HG03565 (cell line): ENCODE measurements around the gene TSKS.

Source experiments
- ATAC-seq: cut with Tn5 transposase; IDR thresholded peaks from one replicate; pipeline ENCODE4 v1.9.1; 2021; ENCODE audit warnings: mild to moderate bottlenecking, moderate library complexity; ENCODE audit not compliant: unreplicated experiment

The TSKS gene, protein sequence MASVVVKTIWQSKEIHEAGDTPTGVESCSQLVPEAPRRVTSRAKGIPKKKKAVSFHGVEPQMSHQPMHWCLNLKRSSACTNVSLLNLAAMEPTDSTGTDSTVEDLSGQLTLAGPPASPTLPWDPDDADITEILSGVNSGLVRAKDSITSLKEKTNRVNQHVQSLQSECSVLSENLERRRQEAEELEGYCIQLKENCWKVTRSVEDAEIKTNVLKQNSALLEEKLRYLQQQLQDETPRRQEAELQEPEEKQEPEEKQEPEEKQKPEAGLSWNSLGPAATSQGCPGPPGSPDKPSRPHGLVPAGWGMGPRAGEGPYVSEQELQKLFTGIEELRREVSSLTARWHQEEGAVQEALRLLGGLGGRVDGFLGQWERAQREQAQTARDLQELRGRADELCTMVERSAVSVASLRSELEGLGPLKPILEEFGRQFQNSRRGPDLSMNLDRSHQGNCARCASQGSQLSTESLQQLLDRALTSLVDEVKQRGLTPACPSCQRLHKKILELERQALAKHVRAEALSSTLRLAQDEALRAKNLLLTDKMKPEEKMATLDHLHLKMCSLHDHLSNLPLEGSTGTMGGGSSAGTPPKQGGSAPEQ

DNA sequence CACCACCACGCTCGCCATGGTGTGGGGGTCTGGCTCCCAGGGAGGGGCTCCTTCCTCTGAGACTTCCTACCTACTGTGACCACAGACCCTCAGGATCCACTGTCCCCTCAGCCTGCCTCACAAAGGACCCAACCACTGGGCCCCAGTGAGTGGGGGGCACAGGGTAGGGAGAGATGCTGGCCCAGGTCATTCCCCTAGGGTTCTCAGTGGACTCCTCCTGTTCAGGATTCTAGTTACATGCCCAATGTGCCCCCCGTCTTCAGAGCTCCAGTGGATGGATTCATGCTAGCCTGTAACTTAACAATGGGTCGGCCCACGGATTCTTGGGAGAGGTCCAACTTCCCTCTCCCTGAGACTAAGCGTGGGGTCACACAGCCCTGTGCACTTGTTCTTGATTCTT, at the start of gene TSKS:
Gene TSKS (minus strand): TSS at position 77 of the 400 bp plus-strand sequence. CDS start 59 bp downstream, at position 18.
- ATAC-seq = no peak

DNA sequence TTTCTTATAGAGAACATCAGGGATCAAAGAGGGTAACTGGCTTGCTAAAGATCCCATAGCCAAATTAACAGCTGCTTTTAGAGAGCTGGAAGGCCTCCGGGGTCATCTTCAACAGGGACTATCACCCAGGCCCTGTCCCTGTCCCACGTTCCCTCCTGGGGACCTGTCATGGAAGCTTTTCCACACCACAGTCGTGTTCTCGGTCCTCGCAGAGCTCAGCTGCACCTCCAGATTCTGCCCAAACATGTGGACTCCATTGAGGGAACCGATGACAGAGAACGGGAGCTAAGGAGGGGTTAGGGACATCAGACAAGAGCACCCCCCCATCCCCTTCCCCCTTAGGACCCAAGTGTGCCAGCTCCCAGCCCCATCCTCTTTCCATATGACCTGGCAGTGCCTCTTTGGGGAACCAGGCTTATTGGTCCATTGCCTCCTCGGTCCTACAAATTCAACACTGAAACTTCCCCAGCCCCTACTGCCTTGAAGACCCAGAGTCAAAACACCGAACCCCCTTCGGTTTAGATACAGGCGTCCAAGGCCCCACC, 49.4 kb upstream of the TSKS start:
- ATAC-seq = no peak

DNA sequence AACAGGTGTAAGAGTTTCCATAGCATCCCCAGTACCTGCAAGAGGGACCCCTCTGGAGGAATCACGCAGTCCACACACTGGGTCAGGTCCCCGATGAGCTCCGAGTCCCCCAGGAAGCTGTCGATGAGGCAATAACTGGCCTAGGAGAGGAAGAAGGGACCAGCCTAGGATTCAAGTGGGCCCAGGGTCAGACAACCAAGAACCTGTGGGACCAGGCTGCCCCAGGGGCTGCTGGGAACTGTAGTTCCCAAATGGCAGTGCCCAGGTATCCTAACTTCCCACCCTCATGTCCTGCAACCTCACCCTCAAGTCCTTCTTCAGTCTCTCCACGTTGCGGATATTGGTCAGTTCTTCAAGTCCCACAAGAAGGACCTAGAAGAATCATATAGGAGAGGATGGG, 48.2 kb upstream of the TSKS start:
- ATAC-seq = no peak

DNA sequence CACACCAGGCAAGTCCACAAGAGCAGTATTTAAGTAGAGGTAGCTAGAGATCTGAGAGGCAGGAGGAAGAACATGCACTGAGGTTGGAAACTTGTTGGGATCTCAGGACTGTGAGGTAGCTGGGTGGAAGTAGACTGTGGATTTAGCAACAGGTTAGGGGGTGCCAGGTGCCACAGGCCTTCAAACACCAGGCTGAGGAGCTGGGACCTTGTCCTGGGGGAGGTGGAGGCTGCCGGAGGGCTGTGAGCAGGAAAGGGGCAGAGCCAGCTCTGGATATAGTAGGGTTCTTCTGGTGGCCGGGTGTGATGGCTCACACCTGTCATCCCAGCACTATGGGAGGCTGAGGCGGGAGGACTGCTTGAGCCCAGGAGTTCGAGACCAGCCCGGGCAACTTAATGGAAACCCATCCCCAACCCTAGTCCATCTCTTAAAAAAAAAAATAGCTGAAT, 46.9 kb upstream of the TSKS start:
- no peak for ATAC-seq

DNA sequence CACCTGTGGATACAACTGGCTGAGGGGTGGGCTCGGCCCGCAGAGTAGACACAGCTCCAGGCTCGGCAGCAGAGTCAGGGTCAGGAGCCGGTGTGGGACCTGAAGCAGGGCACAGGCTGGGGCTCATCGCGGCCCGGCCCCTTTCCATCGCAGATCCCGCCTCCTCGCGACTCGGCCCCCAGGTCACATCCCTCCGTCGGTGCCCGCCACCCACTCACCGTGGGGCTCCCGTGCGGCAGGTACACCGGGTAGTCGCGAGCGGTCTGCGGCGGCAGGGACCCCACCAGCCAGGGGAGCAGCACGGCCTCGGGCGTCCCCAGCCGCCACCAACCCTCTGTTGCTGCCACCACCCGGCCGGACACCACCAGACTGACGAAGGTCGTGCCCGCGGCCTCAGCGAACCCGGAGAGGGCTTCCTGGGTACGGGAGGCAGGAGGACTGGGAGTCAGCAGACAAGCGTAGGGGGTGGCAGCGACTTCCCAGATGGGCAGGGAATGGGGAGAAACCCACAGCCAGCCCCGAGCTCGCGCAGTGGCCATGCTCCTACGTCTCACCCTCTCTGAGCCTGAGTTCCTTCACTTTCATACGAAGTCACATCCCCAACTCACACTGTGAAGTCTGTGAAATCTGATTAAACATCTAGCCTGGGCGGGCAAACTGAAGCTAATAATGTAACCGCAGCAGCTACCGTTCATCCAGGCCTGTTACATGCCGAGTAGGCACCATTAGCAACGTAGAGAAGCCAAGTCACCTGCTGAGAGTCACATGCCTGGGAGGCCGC, 46.2 kb upstream of the TSKS start:
- no peak for ATAC-seq

DNA sequence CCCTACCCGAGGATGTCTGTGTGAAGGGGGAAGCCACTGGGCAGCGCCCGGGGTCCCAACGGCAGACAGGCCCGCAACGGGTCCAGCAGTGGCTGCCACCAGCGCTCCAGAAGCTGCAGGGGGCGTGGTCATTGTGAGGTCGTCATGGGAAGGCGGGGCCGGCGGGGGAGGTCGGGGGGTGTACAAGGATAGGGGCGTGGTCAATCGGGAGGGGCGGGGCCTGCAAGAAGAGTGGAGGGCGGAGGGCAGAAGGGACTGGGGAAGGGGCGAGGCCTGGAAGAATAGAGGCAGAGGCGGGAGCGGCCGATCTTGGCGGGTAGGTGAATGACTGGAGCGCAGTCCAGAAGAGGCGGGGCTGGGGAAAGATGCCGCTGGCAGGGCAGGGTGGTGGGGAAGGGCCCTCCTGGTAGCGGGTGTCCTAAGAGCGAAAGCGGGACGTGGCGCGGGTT, 45.6 kb upstream of the TSKS start:
- ATAC-seq = no peak

DNA sequence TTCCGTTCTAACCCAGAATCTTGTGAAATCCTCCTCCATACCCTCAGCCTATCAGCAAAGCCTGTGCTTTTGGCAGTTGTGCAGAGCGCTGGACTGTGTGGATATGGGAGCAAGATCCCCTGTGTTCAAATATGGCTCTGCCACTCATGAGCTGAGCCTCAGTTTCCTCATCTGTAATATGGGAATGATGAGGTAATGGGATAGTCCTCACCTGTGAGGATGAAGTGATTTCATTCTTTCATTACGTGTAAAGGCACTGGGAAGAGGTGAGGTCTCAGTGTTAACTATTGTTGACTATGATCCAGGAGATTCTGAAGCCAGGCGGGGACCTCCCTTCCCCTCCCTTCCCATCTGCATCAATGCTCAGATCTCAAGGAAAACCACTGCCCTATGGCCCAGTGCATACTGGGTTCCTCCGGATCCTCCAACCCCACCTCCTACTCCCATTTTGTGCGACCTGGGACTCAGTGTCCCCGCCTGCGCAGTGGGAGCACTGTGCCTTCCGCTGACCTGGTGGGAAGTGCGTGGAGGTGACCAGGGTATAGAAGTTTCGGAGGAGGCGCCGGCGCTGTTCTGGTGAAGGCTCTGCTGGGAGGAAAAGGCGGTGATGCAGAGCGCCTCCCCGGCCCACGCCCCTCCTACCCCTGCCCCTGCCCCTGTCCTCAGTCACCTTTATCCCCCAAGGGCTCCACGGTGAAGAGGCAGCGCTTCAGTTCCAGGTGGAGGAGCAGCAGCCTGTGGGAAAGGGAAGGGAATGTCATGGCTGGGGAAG, 45.0 kb upstream of the TSKS start:
- ATAC-seq = no peak

DNA sequence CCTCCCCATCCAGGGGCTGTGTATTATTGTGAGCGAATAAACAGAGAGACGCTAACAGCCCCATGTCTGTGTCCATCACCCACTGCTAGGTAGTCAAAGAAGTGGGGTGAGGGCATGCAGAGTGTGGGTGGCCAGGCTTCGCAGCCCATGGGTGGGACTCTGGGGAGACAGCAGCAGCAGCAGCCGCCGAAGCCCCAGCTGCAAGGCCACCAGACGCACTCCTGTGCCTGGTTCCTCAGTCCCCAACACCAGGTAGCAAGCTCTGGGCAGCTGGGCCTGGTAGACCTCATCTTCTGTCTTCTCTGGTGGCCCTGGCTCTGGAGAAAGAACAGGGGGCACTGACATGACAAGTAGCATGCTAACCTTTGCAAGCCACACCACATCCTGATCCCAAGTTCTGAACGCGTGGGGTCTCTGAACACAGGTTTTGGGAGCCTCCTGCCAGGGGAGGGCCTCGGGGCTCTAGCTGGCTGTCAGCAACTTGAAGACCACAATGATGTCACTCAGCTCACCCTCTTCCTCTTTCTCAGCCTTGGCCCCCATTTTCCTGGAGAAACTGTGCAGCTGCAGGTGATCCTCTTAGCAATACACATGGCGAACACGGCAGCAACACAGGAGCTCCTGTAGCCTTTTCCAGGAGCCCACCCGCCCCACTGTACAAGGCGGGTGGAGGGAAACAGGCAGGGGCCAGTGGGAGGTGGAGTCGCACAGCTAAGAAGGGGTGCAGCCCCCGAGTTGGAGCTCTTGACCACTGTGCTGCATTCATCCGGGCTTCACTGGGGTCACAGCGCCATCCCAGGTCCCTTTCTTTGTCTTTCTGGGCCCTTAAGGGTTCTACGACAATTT, 44.2 kb upstream of the TSKS start:
- ATAC-seq = no peak

DNA sequence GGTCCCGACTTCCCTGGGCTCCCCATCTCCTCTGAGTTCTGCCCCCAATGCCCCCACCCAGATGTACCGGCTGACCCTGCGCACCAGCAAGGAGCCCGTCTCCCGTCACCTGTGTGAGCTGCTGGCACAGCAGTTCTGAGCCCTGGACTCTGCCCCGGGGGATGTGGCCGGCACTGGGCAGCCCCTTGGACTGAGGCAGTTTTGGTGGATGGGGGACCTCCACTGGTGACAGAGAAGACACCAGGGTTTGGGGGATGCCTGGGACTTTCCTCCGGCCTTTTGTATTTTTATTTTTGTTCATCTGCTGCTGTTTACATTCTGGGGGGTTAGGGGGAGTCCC, 43.5 kb upstream of the TSKS start:
- ATAC-seq = no peak

DNA sequence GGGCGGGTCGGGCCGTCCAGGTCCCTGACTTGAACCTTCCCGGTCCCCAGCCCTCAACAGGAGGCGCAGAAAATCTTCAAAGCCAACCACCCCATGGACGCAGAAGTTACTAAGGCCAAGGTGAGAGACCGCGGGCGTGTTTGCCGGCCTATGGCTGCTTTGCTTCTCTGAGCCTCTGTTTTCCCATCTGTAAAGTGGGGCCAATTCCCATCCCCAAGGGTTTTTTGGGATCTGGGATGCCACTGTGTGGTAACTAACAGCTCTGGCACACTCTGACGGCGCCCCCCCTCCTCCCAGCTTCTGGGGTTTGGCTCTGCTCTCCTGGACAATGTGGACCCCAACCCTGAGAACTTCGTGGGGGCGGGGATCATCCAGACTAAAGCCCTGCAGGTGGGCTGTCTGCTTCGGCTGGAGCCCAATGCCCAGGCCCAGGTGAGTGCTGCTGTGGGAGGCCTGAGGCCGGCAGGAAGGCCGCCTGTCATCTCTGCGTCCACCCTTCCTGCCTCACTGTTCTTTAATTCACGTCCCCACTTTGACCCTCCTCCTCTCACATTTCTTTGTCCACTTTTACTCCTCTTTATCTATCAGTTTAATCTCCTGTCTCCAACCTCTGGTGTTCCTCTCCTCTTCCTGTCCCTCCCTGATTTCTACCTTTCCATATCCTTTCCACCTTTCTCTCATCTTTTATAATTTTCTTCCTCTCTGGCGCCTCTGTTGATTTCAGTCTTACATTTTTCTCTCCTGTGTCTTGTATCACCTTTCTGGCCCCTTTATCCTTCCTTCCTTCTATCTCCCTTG, 42.9 kb upstream of the TSKS start:
- no peak for ATAC-seq

DNA sequence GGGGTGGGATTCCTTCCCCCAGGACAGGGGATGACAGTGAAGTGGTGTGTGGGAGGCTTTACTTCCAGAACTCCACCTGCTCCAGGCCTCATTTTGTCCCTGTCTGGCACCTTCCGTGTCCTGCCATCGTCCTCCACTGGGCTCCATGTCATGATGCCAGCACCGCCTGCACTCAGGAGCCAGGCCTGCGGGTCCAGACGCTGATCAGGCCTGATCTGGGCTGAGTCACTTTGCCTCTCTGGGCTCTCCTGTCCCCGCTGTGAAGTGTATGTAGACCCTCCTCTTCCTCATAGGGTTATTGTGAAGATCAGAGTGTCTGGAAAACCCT, 40.4 kb upstream of the TSKS start:
- ATAC-seq = no peak

DNA sequence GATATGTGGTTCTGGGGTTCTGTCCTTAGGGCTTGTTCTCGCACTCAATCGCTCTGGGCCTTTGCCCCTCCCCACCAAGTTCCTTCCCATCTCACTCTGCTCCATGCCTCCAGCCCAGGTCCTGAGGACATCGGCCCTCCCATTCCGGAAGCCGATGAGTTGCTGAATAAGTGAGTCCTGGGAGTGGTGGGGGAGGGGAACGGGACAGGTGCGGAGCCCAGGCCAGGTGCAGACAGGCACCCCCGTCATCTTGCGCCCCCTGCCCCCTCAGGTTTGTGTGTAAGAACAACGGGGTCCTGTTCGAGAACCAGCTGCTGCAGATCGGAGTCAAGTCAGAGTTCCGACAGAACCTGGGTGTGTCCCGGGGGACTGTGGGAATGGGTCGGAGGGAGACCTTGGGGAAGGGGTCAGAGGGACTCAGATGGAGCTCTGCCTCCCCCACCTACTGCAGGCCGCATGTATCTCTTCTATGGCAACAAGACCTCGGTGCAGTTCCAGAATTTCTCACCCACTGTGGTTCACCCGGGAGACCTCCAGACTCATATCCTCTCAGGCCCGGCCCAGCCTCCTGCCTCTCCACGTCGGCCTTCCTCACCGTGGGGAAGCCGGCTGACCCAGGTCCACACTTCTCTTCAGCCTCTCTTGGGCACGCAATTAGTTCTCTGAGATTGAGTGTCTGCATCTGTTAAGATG, 39.9 kb upstream of the TSKS start:
- no peak for ATAC-seq

DNA sequence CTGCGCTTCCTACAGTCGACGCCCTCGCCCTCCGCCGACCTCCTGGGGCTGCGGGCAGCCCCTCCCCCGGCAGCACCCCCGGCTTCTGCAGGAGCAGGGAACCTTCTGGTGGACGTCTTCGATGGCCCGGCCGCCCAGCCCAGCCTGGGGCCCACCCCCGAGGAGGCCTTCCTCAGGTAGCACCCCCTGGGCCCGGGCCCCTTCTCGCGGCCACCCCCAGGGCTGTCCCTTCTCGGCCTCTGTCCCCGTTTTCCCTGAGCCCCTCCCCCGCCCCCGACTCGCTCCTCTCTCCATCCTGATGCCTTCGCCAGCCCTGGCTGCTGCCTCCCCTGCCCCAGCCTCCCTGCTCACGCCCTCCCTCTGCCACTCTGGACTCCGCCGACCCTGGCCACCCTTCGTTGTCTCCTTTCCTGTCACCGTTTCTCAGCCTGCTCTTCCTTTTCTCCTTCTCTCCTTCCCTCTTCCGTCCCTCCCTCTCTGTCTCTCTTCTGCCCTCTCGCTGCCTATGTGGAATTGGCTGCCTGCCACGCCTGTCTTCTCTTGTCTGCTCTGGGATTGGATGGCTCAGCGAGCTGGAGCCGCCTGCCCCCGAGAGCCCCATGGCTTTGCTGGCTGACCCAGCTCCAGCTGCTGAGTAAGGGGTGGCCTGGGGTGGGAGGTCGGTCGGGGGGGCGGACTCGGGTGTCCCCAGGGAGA, 39.0 kb upstream of the TSKS start:
- ATAC-seq = no peak

DNA sequence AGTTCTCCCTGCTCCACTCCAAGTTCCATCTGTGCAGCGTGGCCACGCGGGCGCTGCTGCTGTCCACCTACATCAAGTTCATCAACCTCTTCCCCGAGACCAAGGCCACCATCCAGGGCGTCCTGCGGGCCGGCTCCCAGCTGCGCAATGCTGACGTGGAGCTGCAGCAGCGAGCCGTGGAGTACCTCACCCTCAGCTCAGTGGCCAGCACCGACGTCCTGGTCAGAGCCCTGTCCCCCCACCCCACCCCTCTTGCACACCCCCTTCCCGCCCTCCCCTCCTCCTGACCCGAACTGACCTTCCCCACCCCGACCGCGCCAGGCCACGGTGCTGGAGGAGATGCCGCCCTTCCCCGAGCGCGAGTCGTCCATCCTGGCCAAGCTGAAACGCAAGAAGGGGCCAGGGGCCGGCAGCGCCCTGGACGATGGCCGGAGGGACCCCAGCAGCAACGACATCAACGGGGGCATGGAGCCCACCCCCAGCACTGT, 38.3 kb upstream of the TSKS start:
- ATAC-seq = no peak

DNA sequence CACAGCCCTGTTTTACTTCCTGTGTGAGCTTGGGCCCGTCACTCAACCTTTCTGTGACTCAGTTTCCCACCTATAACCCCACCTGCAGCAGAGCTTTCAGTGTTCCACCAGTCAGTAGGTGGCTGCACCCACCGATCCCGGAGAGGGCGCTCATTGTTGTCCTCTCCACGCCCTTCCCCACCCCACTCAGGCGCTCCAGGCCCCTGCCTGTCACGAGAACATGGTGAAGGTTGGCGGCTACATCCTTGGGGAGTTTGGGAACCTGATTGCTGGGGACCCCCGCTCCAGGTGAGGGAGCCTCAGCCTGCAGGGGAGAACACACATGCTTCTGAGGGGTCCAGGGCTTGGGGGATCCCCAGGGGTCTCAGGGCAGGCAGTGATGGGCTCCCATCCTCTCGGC, 37.7 kb upstream of the TSKS start:
- ATAC-seq = no peak

DNA sequence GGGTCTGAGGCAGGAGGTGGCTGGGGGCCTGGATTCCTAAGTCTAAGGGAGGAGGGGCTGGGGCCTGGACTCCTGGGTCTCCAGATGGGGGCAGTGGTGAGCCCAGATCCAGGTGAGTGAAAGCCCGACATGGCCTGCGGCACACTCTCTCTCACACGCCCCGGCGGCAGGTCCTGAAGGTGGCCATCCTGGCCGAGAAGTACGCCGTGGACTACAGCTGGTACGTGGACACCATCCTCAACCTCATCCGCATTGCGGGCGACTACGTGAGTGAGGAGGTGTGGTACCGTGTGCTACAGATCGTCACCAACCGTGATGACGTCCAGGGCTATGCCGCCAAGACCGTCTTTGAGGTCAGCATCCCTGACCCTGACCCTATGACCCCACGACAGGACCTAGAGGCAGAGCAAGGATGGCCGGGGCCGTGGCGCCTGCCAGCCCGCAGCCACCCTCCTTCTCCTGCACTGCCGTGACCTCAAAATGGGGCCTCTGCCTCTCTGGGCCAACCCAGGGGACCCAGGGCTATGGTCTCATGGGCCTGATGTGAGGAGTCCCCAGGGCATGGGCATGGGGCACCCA, 36.8 kb upstream of the TSKS start:
- ATAC-seq = no peak

DNA sequence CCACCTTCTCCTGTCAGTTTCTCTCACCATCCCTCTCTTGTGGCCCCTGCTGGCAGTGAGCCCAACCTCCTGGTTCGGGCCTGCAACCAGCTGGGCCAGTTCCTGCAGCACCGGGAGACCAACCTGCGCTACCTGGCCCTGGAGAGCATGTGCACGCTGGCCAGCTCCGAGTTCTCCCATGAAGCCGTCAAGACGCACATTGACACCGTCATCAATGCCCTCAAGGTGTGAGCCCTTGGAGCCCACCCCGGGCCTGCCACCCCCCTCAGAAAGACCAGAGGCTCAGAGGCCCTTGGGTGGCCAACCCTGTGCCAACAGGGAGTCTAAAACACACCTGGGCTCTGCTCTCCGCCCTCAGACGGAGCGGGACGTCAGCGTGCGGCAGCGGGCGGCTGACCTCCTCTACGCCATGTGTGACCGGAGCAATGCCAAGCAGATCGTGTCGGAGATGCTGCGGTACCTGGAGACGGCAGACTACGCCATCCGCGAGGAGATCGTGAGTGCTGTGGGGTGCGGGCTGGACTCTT, 36.2 kb upstream of the TSKS start:
- no peak for ATAC-seq
